ENCODE data around the gene TMEM39B.
"Not testable (repeated sequence)": the region's sequence is repeated elsewhere in the genome, so short reads cannot be mapped to it uniquely, and the experiment has no call there.

TMEM39B gene

DNA sequence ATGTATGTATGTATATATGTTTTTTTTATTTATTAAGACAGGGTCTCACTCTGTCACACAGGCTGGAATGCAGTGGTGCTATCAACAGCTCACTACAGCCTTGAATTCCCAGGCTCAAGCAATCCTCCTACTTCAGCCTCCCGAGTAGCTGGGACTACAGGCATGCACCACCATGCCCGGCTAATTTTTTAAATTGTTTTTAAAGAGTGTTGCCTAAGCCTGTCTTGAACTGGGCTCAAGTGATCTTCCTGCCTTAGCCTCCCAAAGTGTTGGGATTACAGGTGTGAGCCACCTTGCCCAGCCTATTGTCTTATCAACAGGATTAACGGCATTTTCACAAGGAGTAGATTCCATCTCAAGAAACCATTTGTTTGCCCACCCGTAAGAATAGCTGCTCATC, 40.7 kb downstream of the TMEM39B start:
- DNase-seq (ENCODE audit: low read depth): not testable (repeated sequence)

DNA sequence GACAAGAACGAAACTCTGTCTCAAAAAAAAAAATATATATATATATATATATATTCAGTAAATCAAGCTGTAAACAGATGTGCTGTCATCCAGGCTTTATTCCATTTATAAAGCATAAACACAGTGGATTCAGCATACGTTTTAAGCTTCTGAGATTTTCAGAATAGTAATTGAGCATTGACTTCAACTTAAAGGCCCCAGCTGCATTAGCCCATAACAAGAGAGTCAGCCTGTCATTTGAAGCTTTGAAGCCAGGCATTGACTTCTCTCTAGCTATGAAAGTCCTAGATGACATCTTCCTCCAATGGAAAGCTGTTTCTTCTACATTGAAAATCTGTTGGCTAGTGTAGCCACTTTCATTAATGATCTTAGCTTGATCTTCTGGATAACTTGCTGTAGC, 41.7 kb downstream of the TMEM39B start:
- DNase-seq (ENCODE audit: low read depth): no peak

DNA sequence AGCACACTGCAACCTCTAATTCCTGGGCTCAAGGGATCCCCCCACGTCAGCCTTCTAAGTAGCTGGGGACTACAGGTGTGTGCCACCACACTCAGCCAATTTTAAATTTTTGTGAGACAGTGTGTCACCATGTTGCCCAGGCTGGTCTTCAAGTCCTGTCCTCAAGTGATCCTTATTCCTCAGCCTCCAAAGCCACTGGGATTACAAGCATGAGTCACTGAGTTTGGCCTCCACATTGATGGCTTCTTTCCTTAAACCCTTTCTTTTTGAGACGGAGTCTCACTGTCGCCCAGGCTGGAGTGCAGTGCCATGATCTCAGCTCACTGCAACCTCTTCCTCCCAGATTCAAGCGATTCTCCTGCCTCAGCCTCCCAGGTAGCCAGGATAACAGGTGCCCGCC, 42.8 kb downstream of the TMEM39B start:
- no peak for DNase-seq (ENCODE audit: low read depth)

DNA sequence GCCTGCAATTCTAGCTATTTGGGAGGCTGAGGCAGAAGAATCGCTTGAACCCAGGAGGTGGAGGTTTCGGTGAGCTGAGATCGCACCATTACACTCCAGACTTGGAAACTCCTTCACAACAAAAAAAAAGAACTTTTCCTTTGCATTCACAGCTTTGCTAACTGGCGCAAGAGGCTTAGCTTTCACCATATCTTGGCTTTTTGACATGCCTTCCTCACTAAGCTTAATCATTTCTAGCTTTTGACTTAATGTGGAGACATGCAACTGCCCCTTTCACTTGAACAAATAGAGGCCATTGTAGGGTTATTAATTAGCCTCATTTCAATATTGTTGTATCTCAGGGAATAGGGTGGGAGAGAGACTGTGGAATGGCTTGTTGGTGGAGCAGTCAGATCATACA, 43.8 kb downstream of the TMEM39B start:
- DNase-seq (ENCODE audit: low read depth): no peak

DNA sequence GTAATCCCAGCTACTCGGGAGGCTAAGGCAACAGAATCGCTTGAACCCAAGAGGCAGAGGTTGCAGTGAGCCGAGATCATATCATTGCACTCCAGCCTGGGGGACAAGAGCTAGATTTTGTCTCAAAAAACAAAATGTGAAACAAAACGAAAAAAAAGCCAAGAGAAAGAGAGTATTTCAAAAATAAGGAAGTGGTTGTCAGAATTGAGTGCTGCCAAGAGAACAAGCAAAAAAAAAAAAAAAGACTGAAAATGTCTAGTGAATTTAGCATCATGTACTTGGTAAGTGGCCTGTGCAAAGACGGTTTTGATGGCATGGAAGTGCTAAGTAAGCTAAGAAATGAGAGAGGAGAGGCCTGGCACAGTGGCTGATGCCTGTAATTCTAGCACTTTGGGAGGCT, 49.4 kb downstream of the TMEM39B start:
- DNase-seq (ENCODE audit: low read depth): no peak

DNA sequence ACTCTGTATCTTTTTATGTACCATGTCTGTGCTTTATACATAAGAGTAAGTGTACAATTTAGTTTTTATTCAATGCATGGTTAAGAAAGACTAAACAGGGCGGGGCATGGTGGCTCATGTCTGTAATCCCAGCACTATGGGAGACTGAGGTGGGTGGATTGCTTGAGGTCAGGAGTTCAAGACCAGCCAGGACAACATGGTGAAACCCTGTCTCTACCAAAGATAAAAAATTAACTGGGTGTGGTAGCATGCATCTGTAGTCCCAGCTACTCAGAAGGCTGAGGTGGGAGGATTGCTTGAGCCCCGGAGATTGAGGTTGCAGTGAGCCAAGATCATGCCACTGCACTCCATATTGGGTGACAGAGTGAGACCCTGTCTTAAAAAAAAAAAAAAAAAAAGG, 50.6 kb downstream of the TMEM39B start:
- not testable (repeated sequence) for DNase-seq (ENCODE audit: low read depth)

DNA sequence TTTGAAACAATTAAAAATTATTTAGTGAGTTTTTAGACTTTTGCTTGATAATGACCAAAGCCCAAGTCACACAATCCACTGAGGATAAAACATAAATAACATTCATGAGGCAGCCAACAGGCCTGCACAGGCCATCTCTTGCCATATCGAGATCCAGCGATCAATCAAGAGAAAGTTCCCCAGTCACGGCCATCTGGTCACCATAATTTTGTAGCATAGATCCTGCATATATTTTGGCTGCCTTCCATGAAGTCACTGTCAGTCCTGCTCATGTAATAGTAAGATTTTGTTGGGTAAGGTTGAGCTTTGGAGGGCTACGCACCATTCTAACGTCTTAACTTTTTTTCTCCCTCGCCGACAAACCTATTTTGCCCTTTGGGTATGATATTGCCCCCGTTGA, 52.6 kb downstream of the TMEM39B start:
- no peak for DNase-seq (ENCODE audit: low read depth)

DNA sequence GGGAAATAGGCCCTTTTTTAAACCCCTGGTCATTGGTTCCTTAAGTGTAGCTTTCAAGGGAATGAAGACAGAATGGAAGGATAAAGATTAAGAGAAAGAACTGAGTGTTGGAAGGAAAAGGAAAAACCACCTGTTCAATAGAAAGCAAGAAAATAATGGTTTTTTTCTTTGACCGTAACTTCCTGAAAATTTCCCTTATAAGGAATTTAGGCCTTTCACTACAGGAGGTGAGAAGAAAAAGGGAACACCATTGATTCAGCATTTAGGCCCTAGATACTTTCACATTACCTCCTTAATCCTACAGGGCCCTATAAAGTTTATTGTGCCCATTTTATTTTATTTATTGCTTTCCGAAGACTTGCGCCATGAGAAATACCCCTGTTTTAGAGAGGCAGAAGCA, 54.0 kb downstream of the TMEM39B start:
- DNase-seq (ENCODE audit: low read depth): no peak

DNA sequence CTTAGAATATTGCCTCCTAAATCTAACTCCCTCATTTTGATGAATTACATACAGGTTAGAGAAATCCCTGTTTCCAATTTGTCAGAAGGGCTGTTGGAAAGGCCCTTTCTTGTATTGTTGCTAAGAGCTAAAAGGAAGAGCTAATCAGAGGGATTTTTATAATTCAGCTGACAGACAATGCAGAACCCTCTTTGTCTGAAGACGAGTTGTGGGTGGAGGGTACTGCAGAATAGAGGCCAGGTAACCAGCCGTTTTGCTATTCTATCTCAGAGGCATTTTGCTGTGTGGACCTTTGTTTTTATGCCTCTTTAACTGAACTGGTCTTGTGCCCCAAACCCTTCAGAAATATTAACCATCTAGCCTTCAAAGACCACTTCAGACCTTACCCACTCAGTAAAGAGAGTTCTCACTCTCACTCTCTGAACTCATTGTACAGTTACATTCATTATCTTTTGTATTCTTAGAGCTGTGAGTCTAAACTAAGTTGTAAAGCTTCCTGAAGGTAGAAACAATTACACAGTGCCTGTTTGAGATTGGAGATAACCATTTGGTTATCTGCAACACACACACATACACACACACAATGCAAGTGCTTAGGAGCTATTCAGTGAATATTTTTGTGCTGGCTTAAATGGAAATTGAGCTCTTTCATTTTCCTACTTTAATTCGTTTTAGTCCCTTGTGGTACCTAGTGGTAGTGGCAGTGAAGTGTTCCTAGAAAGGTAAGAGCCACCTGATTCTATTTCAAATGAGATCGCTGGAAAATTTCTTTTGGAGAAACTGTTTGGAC, 54.9 kb downstream of the TMEM39B start:
- no peak for DNase-seq (ENCODE audit: low read depth)

DNA sequence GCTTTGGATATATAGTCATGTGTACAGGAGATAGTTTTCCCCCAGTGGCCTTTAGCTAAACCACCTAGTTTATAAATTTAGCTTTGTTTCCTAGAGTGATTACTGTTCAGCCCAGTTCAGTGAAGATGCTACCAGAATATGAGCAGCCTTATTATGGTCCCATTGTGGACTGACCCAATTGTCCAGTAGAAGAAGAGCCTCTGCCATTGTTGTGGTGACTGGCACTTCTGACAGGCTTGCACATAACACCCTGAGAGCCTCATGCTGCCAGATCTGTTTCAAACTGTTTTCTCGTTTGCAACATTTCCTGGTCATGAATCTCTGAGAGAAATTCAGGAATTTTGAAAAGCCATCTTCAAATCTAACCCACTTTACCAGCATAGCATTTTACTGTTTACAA, 55.7 kb downstream of the TMEM39B start:
- no peak for DNase-seq (ENCODE audit: low read depth)

DNA sequence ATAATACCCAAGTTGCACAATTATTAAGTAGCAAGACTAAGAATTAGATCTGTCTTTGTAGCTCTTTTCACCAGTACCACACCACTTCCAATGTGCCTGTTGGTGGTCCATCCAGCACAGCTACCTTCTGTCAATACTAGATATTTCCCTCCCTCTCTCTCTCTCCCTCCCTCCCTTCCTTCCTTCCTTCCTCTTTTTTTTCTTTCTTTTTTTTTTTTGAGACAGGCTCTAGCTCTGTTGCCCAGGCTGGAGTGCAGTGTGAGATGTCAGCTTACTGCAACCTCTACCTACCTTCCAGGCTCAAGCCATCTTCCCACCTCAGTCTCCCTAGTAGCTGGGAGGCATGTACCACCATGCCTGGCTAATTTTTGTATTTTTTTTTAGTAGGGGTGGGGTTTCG, 56.2 kb downstream of the TMEM39B start:
- no peak for DNase-seq (ENCODE audit: low read depth)

DNA sequence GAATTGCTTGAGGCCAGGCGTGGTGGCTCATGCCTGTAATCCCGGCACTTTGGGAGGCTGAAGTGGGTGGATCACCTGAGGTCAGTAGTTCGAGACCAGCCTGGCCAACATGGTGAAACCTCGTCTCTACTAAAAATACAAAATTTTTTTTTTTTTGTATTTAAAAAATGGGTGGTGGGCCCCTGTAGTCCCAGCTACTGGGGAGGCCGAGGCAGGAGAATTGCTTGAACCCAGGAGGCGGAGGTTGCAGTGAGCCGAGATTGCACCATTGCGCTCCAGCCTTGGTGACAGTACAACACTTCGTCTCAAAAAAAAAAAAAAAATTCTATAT, 61.2 kb downstream of the TMEM39B start:
- DNase-seq (ENCODE audit: low read depth): not testable (repeated sequence)

DNA sequence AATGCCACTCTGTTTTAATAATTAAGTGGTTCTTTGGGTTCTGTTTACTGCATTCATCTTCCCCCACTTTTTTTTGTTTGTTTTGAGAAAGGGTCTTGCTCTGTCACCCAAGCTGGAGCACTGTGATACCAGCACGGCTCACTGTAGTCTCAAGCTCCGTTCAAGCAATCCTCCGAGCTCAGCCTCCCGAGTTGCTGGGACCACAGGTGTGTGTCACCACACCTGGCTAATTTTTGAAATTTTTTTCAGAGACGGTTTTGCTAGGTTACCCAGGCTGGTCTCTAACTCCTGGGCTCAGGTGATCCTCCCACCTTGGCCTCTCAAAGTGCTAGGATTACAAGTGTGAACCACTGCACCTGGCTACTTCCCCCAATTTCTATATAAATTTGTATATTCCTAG, 64.4 kb downstream of the TMEM39B start:
- no peak for DNase-seq (ENCODE audit: low read depth)

DNA sequence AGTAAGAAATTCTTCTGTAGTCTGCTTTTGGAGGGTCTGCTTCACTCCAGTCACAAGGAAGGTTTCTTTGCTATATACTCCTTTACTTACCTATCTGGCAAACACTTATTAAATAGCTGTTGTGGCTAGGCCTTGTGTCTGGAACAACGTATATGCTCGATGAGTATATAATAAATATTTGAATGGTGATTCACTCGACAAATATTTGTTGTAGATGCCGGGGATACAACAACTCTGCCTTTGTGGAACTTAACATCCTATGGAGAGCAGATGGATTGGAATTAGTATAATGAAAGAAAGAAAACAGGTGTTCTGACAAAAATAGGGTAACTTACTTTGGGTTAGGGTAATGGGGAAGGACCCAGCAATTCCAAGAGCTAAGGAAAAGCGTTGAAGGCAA, 66.2 kb downstream of the TMEM39B start:
- no peak for DNase-seq (ENCODE audit: low read depth)

DNA sequence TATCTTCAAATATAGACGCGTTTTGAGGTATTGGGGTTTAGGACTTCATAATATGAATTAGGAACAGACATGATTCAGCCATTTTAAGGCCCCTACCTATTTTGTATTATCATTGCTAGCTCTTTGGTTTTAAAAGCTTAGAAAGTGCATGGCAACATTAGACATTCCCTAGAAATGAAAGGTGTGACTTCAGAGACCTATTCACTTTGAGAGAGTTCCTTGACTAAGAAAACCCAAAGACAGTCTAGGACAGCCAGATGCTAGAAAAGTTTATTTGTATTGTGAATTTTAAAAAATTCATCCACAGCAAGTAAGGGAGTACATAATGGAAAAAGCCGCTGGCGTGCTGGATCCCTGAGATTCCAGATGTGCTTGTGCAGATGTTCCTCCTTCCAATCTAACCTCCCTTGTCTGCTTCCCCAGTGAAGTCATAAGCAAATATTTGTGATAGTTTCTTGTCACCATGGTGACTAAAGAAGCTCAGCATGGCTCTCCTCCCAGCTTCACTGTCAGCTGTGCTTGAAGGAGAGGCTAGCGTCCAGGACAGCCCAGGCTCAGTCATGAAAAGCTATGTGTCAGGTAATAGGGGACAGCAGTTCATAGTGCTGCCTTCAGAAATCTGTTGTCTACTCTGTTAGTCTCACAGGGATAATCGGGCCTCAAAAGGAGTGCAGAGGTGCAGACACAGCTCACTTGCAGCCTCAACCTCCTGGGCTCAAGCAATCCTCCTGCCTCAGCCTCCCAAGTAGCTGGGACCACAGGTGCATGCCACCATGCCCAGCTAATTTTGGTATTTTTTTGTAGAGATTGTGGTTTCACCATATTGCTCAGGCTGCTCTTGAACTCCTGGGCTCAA, 69.9 kb downstream of the TMEM39B start:
- no peak for DNase-seq (ENCODE audit: low read depth)

DNA sequence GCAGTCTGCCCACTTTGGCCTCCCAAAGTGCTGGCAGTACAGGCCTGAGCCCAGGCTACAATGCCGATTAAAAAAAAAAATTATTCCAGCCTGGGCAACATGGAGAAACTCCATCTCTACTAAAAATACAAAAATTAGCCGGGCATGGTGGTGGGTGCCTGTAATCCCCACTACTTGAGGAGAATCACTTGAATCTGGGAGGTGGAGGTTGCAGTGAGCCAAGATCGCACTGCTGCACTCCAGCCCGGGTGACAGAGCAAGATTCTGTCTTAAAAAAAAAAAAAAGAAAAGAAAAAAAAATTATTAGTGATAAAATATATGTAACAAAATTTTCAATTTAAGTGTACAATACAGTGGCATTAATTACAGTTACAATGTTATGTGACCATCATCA, 70.6 kb downstream of the TMEM39B start:
- not testable (repeated sequence) for DNase-seq (ENCODE audit: low read depth)

DNA sequence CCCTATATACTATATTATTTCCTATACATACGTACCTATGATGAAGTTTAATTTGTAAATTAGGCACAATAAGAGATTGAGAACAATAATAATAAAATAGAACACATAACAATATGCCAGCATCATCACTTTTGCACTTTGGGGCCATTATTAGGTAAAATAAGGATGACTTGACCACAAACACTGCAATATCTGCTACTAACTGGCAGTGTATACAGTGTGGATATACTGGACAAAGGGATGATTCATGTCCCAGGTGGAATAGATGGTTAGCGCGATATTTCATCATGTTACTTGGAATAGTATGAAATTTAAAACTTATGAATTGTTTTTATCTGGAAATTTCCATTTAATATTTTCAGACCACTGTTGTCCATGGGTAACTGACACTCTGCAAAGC, 71.3 kb downstream of the TMEM39B start:
- no peak for DNase-seq (ENCODE audit: low read depth)

DNA sequence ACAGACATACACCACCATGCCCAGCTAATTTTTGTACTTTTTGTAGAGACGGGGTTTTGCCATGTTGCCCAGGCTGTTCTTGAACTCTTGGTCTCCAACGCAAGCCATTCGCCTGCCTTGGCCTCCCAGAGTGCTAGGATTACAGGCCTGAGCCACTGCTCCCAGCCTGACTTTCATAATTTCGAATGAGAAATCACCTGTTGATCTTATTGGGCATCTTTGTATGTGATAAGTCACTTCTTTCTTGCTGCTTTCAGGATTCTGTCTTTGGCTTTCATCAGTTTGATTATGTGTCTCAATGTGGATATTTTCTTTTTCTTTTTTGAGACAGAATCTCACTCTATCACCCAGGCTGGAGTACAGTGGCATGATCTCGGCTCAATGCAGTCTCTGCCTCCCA, 75.1 kb downstream of the TMEM39B start:
- DNase-seq (ENCODE audit: low read depth): not testable (repeated sequence)

DNA sequence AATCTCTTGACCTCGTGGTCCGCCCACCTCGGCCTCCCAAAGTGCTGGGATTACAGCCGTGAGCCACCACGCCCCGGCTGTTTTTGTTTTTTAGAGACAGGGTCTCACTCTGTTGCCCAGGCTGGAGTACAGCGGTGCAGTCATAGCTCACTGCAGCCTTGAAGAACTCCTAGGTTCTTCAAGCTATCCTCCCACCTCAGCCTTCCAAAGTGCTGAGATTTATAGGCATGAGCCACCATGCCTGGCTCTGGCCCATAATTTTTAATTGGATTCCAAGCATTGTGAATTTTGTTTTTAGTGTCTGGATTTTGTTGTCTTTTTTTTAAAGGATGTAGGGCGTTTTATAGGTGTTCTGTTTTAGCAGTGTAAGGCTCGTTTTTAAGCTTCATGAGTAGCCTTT, 78.1 kb downstream of the TMEM39B start:
- no peak for DNase-seq (ENCODE audit: low read depth)

DNA sequence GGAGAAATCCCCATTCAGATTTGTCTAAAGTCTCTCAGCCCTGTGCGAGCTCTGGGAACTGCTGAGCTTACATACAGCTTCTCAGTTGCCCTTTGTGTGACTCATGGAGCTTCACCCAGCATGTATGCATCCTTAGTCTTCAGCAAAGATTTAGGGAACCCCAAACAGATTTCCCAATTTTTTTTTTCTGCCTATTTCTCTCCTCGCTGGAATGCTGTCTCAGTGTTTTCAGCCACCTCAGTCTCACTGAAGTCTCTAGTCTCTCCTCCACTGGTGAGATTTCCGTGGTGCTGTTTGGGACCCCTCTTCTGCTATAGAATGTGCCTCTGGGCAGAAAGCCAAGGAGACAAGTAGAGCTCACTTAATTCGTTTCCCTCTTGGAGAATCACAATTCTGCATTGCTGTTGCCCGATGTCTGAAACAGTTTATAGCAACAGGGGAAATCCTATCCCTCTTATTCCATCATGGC, 78.6 kb downstream of the TMEM39B start:
- DNase-seq (ENCODE audit: low read depth): no peak

All from T-helper 22 cell (primary cell).